NOMO-1 treated with DMSO at 0.1 percent for 48 hours (cell line): ENCODE results near the gene GALNT15.

ENCODE experiments used
- DNase-seq: peaks from one replicate; lab custom pipeline; 2025; ENCODE audit not compliant: unreplicated experiment; lab: John Stamatoyannopoulos, UW

Gene GALNT15

GRCh38 chr3:16249886-16250285, 75.4 kb downstream of the GALNT15 start:
- no peak for DNase-seq

- no peak for DNase-seq
These were observed 77.0 kb downstream of the GALNT15 start for GRCh38 chr3:16251316-16252085.

GRCh38 chr3:16252243-16252978, 77.9 kb downstream of the GALNT15 start:
- DNase-seq = no peak

GRCh38 chr3:16252988-16253387, 78.5 kb downstream of the GALNT15 start:
- DNase-seq = no peak

- peak; percentile 89 for DNase-seq
These were observed 79.1 kb downstream of the GALNT15 start for GRCh38 chr3:16253601-16254000.

- no peak for DNase-seq
These were observed 80.4 kb downstream of the GALNT15 start for GRCh38 chr3:16254916-16255315.

GRCh38 chr3:16255326-16255725, 80.8 kb downstream of the GALNT15 start:
- no peak for DNase-seq

GRCh38 chr3:16255726-16256125, 81.2 kb downstream of the GALNT15 start:
- no peak for DNase-seq

GRCh38 chr3:16257309-16257708, 82.8 kb downstream of the GALNT15 start:
- DNase-seq = no peak

GRCh38 chr3:16258177-16258576, 83.7 kb downstream of the GALNT15 start:
- no peak for DNase-seq

- no peak for DNase-seq
These were observed 84.4 kb downstream of the GALNT15 start for GRCh38 chr3:16258866-16259265.

GRCh38 chr3:16260046-16260445, 85.6 kb downstream of the GALNT15 start:
- no peak for DNase-seq

GRCh38 chr3:16262174-16262573, 87.7 kb downstream of the GALNT15 start:
- DNase-seq = no peak

- DNase-seq = peak; percentile 14
These were observed 89.8 kb downstream of the GALNT15 start for GRCh38 chr3:16264174-16264707.

- peak; percentile 98 for DNase-seq
These were observed 90.4 kb downstream of the GALNT15 start, which contains the start of the genes DPH3 and OXNAD1 for GRCh38 chr3:16264708-16265454. TSS of gene DPH3 (minus strand) at chr3:16264943. CDS start at chr3:16264876, 67 bp downstream. TSS of gene OXNAD1 (plus strand) at chr3:16265212. CDS start at chr3:16270953, 5,741 bp downstream.

- no peak for DNase-seq
These were observed 90.9 kb downstream of the GALNT15 start for GRCh38 chr3:16265455-16265786.

- no peak for DNase-seq
These were observed 92.2 kb downstream of the GALNT15 start for GRCh38 chr3:16266714-16267113.

GRCh38 chr3:16270855-16271254, 96.4 kb downstream of the GALNT15 start:
- DNase-seq = no peak

GRCh38 chr3:16272588-16272987, 98.1 kb downstream of the GALNT15 start:
- no peak for DNase-seq

GRCh38 chr3:16273867-16274266, 99.4 kb downstream of the GALNT15 start:
- DNase-seq = no peak

- no peak for DNase-seq
These were observed 103.0 kb downstream of the GALNT15 start for GRCh38 chr3:16277471-16277870.
